Thyroid gland (tissue), 4 donors: ENCODE results near the gene ASB9. TPM values are rescaled to one million over a fixed set of nuclear protein-coding genes. Genes with fewer than 3 reads are reported as not detected.

ENCODE experiments used
- DNase-seq, 2 donors: peaks; one replicate each; pipeline ENCODE4 v3.0.0-alpha.2; 2019
- H3K27ac ChIP-seq, 3 donors: fragments of 200-600 bp; sonication (generic); 1 replicate in 2 of 3; 2 replicates in 1 of 3; pipeline ENCODE4 v1.5.1; 2016 to 2019; ENCODE audit warnings: mild to moderate bottlenecking in 1 of 3, moderate library complexity in 1 of 3
- H3K27me3 ChIP-seq: fragments of 200-600 bp; sonication (generic); one replicate; pipeline ENCODE4 v1.5.1; 2019
- H3K36me3 ChIP-seq, 2 donors: fragments of 200-600 bp; sonication (generic); one replicate each; pipeline ENCODE4 v1.5.1; 2016 to 2019
- H3K4me1 ChIP-seq, 2 donors: fragments of 200-600 bp; sonication (generic); one replicate each; pipeline ENCODE4 v1.5.1; 2017 to 2019
- H3K4me3 ChIP-seq, 3 donors: fragments of 200-600 bp; sonication (generic); replicated peaks in 1 of 3; 1 replicate in 2 of 3; 2 replicates in 1 of 3; pipeline ENCODE4 v1.5.1; 2016; ENCODE audit warnings: mild to moderate bottlenecking in 1 of 3
- H3K9me3 ChIP-seq: fragments of 200-600 bp; sonication (generic); one replicate; pipeline ENCODE4 v1.5.1; 2017
- POLR2A ChIP-seq, 2 donors: fragments of 450-650 bp; IDR thresholded peaks; one replicate each; pipeline ENCODE4 v1.6.1; 2017; ENCODE audit warnings: antibody characterized with exemption in 2 of 2, mild to moderate bottlenecking in 2 of 2, moderate library complexity in 1 of 2
- WGBS, 2 donors: methylation state at CpG; one replicate each; pipeline ENCODE4 v1.1.5; 2017; 5-methylcytosine and 5-hydroxymethylcytosine counted together
- intact Hi-C: fragments of 100-400 bp; cut with DNase I; formaldehyde crosslinking; loops from one replicate; pipeline ENCODE4 v1.15.1; 2023
- total RNA-seq, 4 donors: library from RNA; depleted of rRNA; stranded (reverse); fragments of >200 nt; gene quantifications; one replicate each; pipeline ENCODE4 v1.2.3, GENCODE V29; 2016
- TF ChIP-seq, protein P1 (sequence below), 6 experiments: fragments of 200-600 bp in 3 of 6; fragments of 450-650 bp in 3 of 6; sonication (generic) in 3 of 6; IDR thresholded peaks; one replicate each; pipeline ENCODE4 v1.5.1; 2016 to 2019; ENCODE audit warnings: antibody characterized with exemption in 6 of 6, mild to moderate bottlenecking in 2 of 6, inconsistent platforms in 1 of 6, moderate library complexity in 1 of 6

ASB9 gene
- total RNA-seq, 4 donors from 2014 or later, result 1.4 to 3.0 (median 2.2) TPM

- intact Hi-C loops, result no loop called here
- WGBS, 2 donors, result 42 to 65% methylated on average over 1 of the region's 1 CpG
Observed at GRCh38 chrX:15207384-15207783, 62.5 kb downstream of the ASB9 start.

GRCh38 chrX:15206306-15206705, 63.6 kb downstream of the ASB9 start:
- Histone ChIP-seq H3K4me3 (no peak overlapping the region), H3K4me1 (peaks cover 11 to 14% of the 10 kb centered on the region in 2 donors), H3K27ac (no peak overlapping the region), H3K36me3 (no peaks in the 10 kb centered on the region), H3K27me3 (no peaks in the 10 kb centered on the region), H3K9me3 (no peaks in the 10 kb centered on the region)
- TF ChIP-seq, protein P1, sequence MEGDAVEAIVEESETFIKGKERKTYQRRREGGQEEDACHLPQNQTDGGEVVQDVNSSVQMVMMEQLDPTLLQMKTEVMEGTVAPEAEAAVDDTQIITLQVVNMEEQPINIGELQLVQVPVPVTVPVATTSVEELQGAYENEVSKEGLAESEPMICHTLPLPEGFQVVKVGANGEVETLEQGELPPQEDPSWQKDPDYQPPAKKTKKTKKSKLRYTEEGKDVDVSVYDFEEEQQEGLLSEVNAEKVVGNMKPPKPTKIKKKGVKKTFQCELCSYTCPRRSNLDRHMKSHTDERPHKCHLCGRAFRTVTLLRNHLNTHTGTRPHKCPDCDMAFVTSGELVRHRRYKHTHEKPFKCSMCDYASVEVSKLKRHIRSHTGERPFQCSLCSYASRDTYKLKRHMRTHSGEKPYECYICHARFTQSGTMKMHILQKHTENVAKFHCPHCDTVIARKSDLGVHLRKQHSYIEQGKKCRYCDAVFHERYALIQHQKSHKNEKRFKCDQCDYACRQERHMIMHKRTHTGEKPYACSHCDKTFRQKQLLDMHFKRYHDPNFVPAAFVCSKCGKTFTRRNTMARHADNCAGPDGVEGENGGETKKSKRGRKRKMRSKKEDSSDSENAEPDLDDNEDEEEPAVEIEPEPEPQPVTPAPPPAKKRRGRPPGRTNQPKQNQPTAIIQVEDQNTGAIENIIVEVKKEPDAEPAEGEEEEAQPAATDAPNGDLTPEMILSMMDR (IDR thresholded peaks at IDR 0.05), result no peak
- no peak for TF ChIP-seq POLR2A (IDR thresholded peaks at IDR 0.05)
- peak in 1 of 2 donors; percentile 1 for DNase-seq
- intact Hi-C loops, result no loop called here
- 80 to 100% methylated on average over 1 of the region's 1 CpG for WGBS, 2 donors

More at GRCh38 chrX:15207384-15207783, 62.5 kb downstream of the ASB9 start:
- Histone ChIP-seq H3K4me3 (no peak overlapping the region), H3K9me3 (no peaks in the 10 kb centered on the region), H3K36me3 (no peaks in the 10 kb centered on the region), H3K4me1 (peaks cover 11 to 14% of the 10 kb centered on the region in 2 donors), H3K27ac (no peak overlapping the region), H3K27me3 (no peaks in the 10 kb centered on the region)
- TF ChIP-seq, protein P1 (IDR thresholded peaks at IDR 0.05), result no peak
- TF ChIP-seq POLR2A (IDR thresholded peaks at IDR 0.05), result no peak
- no peak for DNase-seq

DNA sequence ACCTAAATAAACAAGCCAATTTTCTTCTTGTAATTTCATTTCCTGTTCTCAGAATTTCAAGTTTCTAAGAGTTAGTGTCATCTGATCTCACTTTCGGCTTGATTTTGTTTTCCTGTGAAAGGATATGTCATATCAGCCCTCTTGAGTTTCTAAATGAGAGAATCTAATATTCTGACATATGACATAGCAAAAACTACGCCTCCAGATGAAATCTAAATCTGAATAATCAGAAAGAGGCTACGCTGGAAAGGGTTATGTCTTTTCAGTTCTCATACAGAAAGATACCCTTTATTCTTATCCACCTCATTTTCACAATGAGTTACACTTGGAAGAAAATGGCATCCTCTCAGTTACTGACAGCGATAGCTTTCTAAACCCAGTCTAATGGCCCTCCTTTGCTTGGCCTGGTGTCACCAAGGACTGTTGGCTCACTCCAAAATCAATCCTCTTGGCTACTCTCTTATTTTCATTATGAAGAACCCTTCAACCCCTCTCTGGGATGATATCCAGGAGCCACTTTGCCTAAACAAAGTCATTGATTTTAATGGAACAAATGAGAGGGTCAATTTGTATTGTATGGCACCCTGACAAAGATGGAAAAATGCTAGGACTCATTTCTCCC, 65.6 kb downstream of the ASB9 start:
- Histone ChIP-seq H3K4me1 (peaks cover 11 to 14% of the 10 kb centered on the region in 2 donors), H3K36me3 (no peaks in the 10 kb centered on the region), H3K4me3 (no peak overlapping the region), H3K27me3 (no peaks in the 10 kb centered on the region), H3K9me3 (no peaks in the 10 kb centered on the region), H3K27ac (peak overlapping the region in 1 of 3 donors; percentile 36)
- intact Hi-C loops, result no loop called here
- WGBS, 2 donors, result 34 to 46% methylated on average over 4 of the region's 4 CpGs
- peak; percentile 31 to 42 for DNase-seq
- TF ChIP-seq, protein P1 (IDR thresholded peaks at IDR 0.05), result no peak
- TF ChIP-seq POLR2A (IDR thresholded peaks at IDR 0.05), result no peak

- Histone ChIP-seq H3K27me3 (no peaks in the 10 kb centered on the region), H3K4me1 (peaks cover 11 to 14% of the 10 kb centered on the region in 2 donors), H3K36me3 (no peaks in the 10 kb centered on the region), H3K27ac (peak overlapping the region in 1 of 3 donors; percentile 36), H3K4me3 (no peak overlapping the region), H3K9me3 (no peaks in the 10 kb centered on the region)
- intact Hi-C loops, result no loop called here
- no peak for TF ChIP-seq POLR2A (IDR thresholded peaks at IDR 0.05)
- TF ChIP-seq, protein P1 (IDR thresholded peaks at IDR 0.05), result no peak
- no peak for DNase-seq
- WGBS, 2 donors, result 52 to 65% methylated on average over 2 of the region's 2 CpGs
Observed at GRCh38 chrX:15203694-15204093, 66.2 kb downstream of the ASB9 start.

- TF ChIP-seq POLR2A (IDR thresholded peaks at IDR 0.05), result no peak
- TF ChIP-seq, protein P1 (IDR thresholded peaks at IDR 0.05), result no peak
- H3K27ac ChIP-seq, result no peak overlapping the region
- H3K4me1 ChIP-seq, result peaks cover 11 to 14% of the 10 kb centered on the region in 2 donors
- intact Hi-C loops, result no loop called here
- no peaks in the 10 kb centered on the region for H3K27me3 ChIP-seq
- H3K36me3 ChIP-seq, result no peaks in the 10 kb centered on the region
- 84 to 86% methylated on average over 2 of the region's 2 CpGs for WGBS, 2 donors
- no peaks in the 10 kb centered on the region for H3K9me3 ChIP-seq
- no peak overlapping the region for H3K4me3 ChIP-seq
- DNase-seq, result no peak
Observed at GRCh38 chrX:15202454-15203177, 67.3 kb downstream of the ASB9 start.
